Stimulated activated naive CD4-positive, alpha-beta T cell treated with Interleukin-2 at 50 U/mL for 16 hours (primary cell): Measurements from ENCODE around the gene ENPP7.
A peak's percentile ranks its signal among the peaks of the same experiment; 100 is the strongest.

Experiments
- DNase-seq: peaks from one replicate; lab custom pipeline; 2025; lab: John Stamatoyannopoulos, UW

ENPP7 gene

DNA sequence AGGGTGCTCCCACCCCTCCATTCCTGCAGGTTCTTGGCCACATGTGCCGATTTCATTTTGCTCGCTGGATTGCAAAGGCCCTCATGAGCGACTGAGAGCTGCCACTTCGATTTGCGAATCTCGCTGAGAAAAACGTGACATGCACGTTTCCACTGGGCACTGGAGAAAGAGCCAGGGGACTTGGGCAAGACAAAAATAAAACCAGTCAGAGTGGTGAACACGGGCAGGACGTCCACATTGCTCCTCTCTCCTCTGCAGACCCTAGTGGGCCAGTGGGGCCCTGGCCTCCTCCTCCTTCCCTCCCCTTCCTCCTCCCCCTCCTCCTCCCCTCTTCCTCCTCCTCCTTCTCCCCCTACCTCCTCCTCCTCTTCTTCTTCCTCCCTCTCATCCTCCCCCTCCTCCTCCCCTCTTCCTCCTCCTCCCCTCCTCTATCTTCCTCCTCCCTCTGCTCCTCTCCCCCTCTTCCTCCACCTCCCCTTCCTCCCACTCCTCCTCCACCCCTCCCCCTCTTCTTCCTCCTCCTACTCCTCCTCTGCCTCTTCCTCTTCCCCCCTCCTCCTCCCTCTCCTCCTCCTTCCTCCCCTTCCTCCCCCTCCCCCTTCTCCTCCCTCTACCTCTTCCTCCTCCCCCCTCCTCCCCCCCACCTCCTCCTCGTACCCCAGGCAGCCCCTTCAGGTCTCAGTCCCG, 28.1 kb upstream of the ENPP7 start:
- no peak for DNase-seq

DNA sequence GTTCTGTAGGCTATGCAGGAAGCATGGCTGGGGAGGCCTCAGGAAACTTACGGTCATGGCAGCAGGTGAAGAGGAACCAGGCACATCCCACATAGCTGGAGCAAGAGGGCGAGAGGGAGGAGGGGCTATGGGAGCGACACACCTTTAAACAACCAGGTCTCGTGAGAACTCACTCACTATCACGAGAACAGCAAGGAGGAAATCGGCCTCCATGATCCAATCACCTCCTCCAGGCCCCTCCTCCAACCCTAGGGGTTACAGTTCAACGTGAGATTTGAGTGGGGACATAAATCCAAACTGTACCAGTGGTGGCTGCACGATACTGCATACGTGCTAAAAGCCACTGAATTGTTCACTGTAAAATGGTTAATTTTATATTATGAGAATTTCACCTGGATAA, 26.1 kb upstream of the ENPP7 start:
- DNase-seq = no peak

DNA sequence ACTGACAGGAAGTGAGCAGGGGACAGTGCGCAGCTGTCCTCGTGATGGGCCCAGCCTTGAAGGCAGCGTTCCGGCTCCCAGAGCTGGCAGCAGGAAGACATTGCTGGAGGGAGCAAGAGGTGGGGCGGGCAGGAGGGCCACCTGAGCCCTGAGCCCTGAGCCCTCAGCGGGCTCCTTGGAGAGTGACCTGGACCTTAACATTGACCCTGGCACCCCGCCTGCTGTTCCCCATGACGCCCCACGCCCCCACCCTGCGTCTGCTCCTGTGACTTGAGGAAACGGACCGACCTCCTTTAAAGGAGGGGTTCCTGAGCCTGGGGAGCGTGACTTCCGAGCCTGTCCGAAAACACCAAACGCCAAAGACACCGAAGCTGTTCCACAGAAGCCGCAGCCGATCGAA, 25.1 kb upstream of the ENPP7 start:
- DNase-seq = no peak

GRCh38 chr17:79706931-79707850, 23.6 kb upstream of the ENPP7 start:
- no peak for DNase-seq

- DNase-seq = peak; percentile 51
These were observed 22.5 kb upstream of the ENPP7 start for GRCh38 chr17:79707931-79708891.

DNA sequence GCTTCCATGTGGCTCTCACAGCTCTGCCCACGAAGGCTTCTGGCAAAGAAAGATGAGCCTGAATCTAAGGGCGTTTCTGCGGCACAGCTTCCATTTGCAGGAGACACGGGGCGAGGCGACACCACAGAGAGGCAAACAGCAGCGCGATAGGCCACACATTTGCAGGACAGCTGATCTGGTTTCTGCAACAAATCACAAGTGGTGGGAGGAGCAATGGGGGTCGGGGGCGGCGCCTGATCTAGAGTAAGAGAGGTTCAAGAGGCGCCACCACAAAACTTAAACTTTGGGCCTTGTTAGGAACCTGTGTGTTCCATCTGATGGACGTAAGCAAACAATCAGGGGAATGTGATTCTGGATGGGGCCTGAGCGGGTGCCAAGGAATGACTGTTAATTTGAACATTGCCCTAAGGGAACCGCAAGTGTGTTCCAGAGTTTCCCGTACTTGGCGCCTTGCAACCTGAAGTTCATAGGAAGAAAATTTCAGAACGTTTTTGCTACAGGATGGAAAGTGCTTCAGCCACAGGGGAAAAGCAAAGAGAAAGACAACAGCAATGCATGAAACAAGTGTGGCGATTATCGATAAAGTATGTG, 18.9 kb upstream of the ENPP7 start:
- DNase-seq = no peak

- no peak for DNase-seq
These were observed 17.4 kb upstream of the ENPP7 start for GRCh38 chr17:79713391-79713790.

- DNase-seq = no peak
These were observed 16.3 kb upstream of the ENPP7 start for GRCh38 chr17:79714176-79715097.

- DNase-seq = no peak
These were observed 15.4 kb upstream of the ENPP7 start for GRCh38 chr17:79715098-79715942.

DNA sequence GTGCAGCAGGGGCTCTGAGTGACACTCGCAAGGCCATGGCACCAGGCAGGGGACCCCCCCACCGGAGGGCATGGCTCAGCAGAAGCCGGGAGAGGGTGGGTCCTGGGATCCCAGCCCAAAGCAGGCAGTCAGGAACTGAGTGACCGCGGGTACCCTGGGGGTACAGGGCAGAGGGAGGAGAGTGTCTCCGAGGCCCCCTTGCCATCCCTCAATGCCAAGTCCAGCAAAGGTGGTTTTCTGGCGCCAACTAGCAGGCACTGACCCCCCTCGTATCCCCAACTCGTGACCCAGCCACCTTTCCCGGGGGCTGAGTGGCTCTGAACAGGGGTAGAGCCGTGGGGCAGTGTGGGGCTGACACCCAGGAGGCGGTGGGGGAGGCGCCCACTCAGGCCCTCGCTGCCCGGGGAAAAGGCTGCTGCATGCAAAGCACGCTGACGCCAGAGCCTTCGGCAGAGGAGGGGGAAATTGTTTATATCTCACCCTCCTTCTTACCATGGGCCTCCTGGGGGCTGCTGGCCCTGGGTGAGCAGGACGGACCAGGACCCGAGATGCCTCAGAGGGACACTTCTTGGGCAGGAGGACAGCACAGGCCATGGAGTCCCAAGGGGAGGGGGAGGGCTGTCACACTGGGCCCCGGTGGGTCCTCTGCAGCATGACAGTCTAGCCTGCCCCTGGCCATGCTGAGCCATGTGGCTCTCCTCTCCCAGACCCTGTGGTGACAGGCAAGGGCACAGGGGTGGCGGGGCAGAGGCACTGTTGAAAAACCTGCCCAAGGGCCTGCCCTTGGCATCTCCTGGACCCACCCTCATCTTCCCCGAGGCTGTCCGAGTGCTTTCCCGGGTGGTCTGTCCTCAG, 14.6 kb upstream of the ENPP7 start:
- DNase-seq = no peak

DNA sequence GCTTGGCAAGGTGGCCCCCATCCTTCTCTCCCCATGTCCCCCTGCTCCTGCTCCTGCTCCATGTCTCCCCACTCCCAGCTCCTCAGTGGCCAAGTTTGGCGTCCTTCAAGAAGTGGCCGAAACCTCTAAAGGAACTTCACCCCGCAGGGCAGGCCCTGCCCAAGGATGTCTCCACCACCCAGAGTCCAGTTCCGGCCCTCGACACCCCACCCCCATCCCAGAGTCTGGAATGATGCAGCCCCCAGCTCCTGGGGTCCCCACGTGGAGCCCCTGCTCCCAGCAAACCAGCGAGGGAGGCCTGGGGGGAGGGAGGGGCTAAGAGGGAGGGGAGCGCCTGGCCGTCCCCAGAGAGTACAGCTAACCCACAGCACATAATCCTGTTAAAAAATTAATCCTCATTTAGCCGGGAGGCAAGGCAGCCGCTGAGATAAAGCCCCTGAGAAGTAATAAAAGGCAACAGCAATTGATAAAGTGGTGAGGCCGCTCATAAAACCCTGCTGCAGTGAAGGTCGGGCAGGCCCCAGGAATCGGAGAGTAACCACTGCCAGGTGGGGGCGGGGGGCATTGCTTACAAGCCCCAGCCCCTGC, 9.9 kb upstream of the ENPP7 start:
- no peak for DNase-seq

- no peak for DNase-seq
These were observed 8.6 kb upstream of the ENPP7 start for GRCh38 chr17:79721993-79722671.

GRCh38 chr17:79722787-79723186, 8.0 kb upstream of the ENPP7 start:
- DNase-seq = no peak

- DNase-seq = peak; percentile 70
These were observed 2.4 kb upstream of the ENPP7 start for GRCh38 chr17:79728169-79728907.

GRCh38 chr17:79728908-79729471, 1.8 kb upstream of the ENPP7 start:
- DNase-seq = no peak

DNA sequence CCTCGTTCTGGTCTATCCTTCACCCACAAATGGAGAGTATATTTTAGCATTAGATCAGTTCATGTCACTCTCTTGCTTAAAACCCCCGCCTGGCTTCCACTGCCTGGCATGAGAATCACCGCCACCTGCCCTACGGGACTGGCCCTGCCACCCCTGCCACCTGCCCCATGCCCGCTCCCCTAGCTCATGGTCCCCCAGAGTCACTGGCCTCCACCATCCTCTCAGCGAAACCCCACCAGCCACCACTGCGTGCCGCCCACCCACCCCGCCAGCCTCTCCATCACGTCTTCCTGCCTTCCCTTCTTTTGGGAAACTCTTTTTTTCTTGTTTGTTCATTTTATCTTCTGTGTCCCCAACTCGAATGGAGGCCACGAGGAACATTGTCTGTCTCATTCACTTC, 982 bp upstream of the ENPP7 start:
- DNase-seq = no peak

GRCh38 chr17:79730437-79730768, 340 bp upstream of the ENPP7 start:
- no peak for DNase-seq
